HFF-Myc (cell line): ENCODE data around the gene CCL19.

ENCODE experiments used
- DNase-seq: peaks from one replicate; pipeline ENCODE4 v3.0.0-alpha.2; 2011; ENCODE audit warnings: low read depth; ENCODE audit errors: extremely low read depth
- H3K4me3 ChIP-seq: replicated peaks from 2 replicates; pipeline ENCODE4 v1.5.1; 2011; ENCODE audit warnings: low read depth, mild to moderate bottlenecking, control low read depth, low read length
- TF ChIP-seq, protein P1 (sequence below): IDR thresholded peaks from 2 replicates; pipeline ENCODE4 v1.5.1; 2012; ENCODE audit warnings: mild to moderate bottlenecking, low read depth, low read length, control low read depth; ENCODE audit errors: missing control alignments

CCL19 gene

DNA sequence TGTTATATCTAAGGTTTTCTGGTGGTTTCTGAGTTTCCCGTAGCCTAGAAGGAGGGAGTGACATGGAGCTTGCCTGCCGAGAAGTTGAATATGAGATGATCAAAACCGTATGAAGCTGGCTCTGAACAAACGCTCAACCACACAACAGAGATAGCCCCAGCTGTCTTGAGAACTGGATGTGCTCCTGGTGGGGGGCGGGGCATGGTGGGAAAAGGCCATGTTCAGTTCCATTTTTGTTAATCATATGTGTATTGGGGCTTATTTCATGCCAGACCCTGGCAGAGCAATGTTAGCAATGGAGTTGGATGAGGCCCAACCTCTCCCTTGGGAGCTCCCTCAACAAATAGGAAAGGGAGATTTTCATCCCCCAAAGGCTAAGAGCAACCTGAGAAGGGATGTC lies 4.8 kb downstream of the CCL19 start:
- TF ChIP-seq, protein P1, sequence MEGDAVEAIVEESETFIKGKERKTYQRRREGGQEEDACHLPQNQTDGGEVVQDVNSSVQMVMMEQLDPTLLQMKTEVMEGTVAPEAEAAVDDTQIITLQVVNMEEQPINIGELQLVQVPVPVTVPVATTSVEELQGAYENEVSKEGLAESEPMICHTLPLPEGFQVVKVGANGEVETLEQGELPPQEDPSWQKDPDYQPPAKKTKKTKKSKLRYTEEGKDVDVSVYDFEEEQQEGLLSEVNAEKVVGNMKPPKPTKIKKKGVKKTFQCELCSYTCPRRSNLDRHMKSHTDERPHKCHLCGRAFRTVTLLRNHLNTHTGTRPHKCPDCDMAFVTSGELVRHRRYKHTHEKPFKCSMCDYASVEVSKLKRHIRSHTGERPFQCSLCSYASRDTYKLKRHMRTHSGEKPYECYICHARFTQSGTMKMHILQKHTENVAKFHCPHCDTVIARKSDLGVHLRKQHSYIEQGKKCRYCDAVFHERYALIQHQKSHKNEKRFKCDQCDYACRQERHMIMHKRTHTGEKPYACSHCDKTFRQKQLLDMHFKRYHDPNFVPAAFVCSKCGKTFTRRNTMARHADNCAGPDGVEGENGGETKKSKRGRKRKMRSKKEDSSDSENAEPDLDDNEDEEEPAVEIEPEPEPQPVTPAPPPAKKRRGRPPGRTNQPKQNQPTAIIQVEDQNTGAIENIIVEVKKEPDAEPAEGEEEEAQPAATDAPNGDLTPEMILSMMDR = no peak
- DNase-seq = no peak
- no peak overlapping the region for H3K4me3 ChIP-seq

DNA sequence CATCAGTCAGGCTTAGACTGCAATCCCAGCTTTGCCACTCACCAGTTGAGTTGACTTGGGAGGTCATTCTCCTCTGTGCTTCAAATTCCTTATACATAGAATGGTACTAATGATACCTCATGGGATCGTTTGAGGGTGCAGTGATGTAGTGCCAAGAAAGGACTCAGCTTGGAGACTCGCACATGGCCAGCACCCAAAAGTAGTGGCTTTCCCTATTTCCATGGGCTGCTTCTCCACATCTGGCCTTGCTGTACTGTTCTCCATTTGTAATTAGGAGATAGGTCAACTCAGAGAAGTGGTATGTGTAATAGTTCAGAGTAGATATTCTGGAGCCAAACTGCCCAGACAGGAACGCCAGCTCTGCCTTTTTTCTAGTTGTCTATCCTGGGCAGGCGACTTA lies 5.5 kb downstream of the CCL19 start:
- H3K4me3 ChIP-seq = no peak overlapping the region
- DNase-seq = no peak
- TF ChIP-seq, protein P1 = no peak

DNA sequence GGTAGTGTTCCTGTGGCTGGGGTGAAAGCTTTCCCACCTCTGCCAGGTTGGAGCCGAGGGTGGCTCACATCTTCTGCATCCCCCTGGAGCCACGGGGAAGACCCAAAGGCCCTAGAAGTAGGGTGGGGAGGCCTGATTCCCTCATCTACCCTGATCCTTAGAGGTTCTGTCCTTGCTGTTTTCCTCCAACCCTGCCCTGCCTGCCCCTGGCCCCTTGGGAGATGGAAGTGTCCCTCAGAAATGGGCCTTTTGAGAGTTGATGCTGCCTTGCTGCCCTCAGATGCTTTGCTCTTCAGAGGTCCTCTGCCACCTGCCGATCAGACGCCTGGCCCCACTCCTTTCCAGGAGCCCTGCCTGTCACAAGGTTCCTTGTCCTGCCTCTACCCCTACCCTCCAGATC lies 6.3 kb downstream of the CCL19 start:
- no peak for DNase-seq
- TF ChIP-seq, protein P1 = no peak
- H3K4me3 ChIP-seq = no peak overlapping the region

DNA sequence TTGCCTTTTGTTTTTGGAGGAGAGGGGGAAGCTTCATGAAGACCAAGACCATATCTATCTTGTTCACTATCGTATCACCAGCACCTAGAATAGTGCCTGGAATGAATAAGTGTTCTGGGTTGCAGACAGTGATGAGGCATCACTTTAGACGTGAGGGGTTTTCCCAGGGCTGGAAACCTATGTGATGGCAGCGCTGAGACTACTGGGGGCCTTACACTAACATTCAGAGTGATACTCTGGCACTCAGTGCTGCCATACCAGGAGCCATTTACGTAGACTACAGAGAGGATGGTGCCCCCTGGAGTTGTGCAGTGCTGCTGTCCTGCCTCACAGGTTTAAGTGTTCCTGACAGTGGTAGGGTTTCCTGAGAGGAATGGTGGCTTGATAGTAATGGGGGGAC lies 6.9 kb downstream of the CCL19 start:
- DNase-seq = no peak
- no peak overlapping the region for H3K4me3 ChIP-seq
- TF ChIP-seq, protein P1 = no peak

DNA sequence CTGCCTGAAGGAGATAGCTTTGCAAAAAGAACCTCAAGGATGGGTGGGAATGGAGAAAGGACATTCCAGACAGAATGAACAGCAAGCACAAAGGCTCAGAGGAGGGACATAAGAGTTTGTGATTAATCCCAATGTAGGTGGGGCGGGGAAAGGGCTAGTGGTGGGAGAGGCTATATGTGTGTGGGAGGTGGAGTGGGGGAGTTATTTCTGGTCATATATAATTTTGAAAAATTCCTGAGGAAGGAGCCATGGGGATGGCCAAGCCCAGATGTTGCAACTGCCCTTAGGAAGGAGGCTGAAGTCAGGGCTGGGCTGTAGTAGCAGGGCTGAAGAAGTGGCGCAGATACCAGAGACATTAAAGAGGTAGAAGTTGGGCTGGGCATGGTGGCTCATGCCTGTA lies 15.2 kb downstream of the CCL19 start:
- no peak overlapping the region for H3K4me3 ChIP-seq
- no peak for DNase-seq
- TF ChIP-seq, protein P1 = no peak

DNA sequence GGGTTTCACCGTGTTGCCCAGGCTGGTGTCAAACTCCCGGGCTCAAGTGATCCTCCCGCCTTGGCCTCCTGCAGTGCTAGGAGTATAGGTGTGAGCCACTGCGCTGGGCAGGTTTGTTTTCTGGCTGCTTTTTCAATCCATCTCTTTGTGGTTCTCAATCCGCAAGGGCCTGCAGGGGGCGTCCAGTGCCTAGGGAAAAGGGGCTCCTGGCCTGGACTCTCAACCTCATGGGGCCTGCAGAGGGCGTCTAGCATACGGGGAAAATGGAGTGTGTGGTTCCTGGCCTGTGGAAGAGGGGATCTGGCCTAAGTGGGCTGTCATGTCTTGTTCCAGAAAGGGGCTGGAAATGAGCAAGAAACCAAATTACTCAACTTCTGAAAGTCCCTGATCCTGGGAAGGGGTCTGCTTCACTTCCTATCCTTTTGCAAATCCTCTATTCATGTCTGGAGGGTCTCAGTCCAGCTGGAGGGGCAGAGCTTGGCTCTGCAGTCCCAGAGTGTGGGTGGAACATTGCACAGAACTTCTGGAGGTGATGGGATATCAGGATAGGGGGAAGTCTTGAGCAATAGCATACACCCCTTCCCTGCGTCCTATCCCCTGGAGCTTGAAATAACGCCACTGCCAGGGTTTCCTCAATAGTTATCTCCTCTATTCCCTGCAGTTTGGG lies 15.9 kb downstream of the CCL19 start:
- peak; percentile 53 for DNase-seq
- no peak overlapping the region for H3K4me3 ChIP-seq
- TF ChIP-seq, protein P1 = peak; percentile 97

DNA sequence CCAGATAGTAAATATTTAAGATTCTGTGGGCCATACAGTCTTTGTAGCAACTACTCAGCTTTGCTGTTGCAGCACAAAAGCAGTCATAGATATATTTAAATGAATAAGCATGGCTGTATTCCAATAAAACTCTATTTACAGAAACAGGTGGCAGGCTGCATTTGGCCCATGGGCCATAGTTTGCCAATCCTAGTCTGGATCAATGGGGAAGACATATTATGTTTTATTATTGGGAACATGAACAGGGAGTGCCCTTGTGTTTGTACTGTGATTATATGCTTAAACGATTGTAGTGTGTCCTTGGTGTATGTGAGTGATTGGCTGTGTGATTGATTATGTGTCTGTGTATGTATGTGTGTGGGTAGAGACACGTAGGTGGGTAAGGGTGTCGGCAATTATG lies 16.6 kb downstream of the CCL19 start:
- TF ChIP-seq, protein P1 = no peak
- no peak for DNase-seq
- H3K4me3 ChIP-seq = no peak overlapping the region
